ENCODE results near the gene TAF6. TPM values are rescaled to one million over a fixed set of nuclear protein-coding genes. Genes with fewer than 3 reads are reported as not detected.
"Not testable (repeated sequence)": the region's sequence is repeated elsewhere in the genome, so short reads cannot be mapped to it uniquely, and the experiment has no call there.

TAF6 gene
- total and polyA plus RNA-seq, 2 experiments from 2014 or later = 56.3 to 141 TPM

- H3K4me1 ChIP-seq (ENCODE audit: insufficient read depth) = peaks cover 15% of the 10 kb centered on the region
- peaks cover 4% of the 10 kb centered on the region; the same call in 1 of the 3 replicates for H3K9me3 Mint-ChIP-seq
- peaks cover 16% of the 10 kb centered on the region for H3K36me3 Mint-ChIP-seq (ENCODE audit: low read depth)
- DNase-seq (ENCODE audit: low spot score) = no peak
- H3K27ac Mint-ChIP-seq = no peak overlapping the region
- H3K4me1 Mint-ChIP-seq = peaks cover 21% of the 10 kb centered on the region
- no peak overlapping the region for H3K4me3 ChIP-seq
- no peaks in the 10 kb centered on the region for H3K9me2 ChIP-seq (ENCODE audit: insufficient read depth)
- no peak for ATAC-seq
- peaks cover 29% of the 10 kb centered on the region for H3K79me2 ChIP-seq (replicated peaks; ENCODE audit: insufficient read depth)
- no peaks in the 10 kb centered on the region for H3K27me3 ChIP-seq (ENCODE audit: insufficient read depth)
- H3F3A ChIP-seq (replicated peaks; ENCODE audit: low read depth) = peaks cover 9% of the 10 kb centered on the region
- no peak overlapping the region for H2AFZ ChIP-seq
- peaks cover 3% of the 10 kb centered on the region for H4K20me1 ChIP-seq (replicated peaks; ENCODE audit: insufficient read depth)
- H3K27ac ChIP-seq (ENCODE audit: low read depth) = no peak overlapping the region
- no peak overlapping the region for H3K4me2 ChIP-seq
- no peaks in the 10 kb centered on the region for H3K36me3 ChIP-seq (ENCODE audit: insufficient read depth)
- peaks cover 10% of the 10 kb centered on the region for H3K27me3 Mint-ChIP-seq (ENCODE audit: insufficient read depth, low read depth, poor library complexity)
- no peak overlapping the region for H3K4me3 Mint-ChIP-seq
- TF ChIP-seq ZNF462 (CRISPR knock-in tag; IDR thresholded peaks at IDR 0.05) (no peak), NANOG (IDR thresholded peaks at IDR 0.05; ENCODE audit: borderline replicate concordance) (no peak), CTCF (conservative IDR thresholded peaks at IDR 0.05; ENCODE audit: low read depth in 2 of 2) (no peak), ZNF114 (CRISPR knock-in tag; IDR thresholded peaks at IDR 0.05) (no peak), ETS1 (IDR thresholded peaks at IDR 0.05) (no peak), ZNF331 (CRISPR knock-in tag; IDR thresholded peaks at IDR 0.05; ENCODE audit: low read depth) (no peak), EZH2 (IDR thresholded peaks at IDR 0.05; ENCODE audit: low read depth, unreplicated experiment) (no peak), EZH2phosphoT487 (IDR thresholded peaks at IDR 0.05; ENCODE audit: unreplicated experiment) (no peak), POLR2AphosphoS5 (IDR thresholded peaks at IDR 0.05; ENCODE audit: low read depth) (no peak), STAT1 (IDR thresholded peaks at IDR 0.05; ENCODE audit: unreplicated experiment) (no peak), JUNB (IDR thresholded peaks at IDR 0.05; ENCODE audit: unreplicated experiment) (no peak), CREB1 (CRISPR knock-in tag; IDR thresholded peaks at IDR 0.05; ENCODE audit: low read depth) (no peak)
Measured at GRCh38 chr7:100147278-100147677, 28.1 kb upstream of the TAF6 start.

GRCh38 chr7:100146350-100146749 lies 27.2 kb upstream of the TAF6 start:
- not testable (repeated sequence) for H3K4me2 ChIP-seq; H3K4me3 ChIP-seq; H3K9me3 Mint-ChIP-seq; H3K4me3 Mint-ChIP-seq; DNase-seq (ENCODE audit: low spot score); H3K27me3 ChIP-seq (ENCODE audit: insufficient read depth); H3K27ac Mint-ChIP-seq; H3K27ac ChIP-seq (ENCODE audit: low read depth); H3K36me3 Mint-ChIP-seq (ENCODE audit: low read depth); H3K9me2 ChIP-seq (ENCODE audit: insufficient read depth); ATAC-seq; H2AFZ ChIP-seq; H3K27me3 Mint-ChIP-seq (ENCODE audit: insufficient read depth, low read depth, poor library complexity); H4K20me1 ChIP-seq (replicated peaks; ENCODE audit: insufficient read depth); H3F3A ChIP-seq (replicated peaks; ENCODE audit: low read depth); H3K36me3 ChIP-seq (ENCODE audit: insufficient read depth)
- Histone ChIP-seq H3K79me2 (replicated peaks; ENCODE audit: insufficient read depth) (peaks cover 24% of the 10 kb centered on the region), H3K4me1 (ENCODE audit: insufficient read depth) (peaks cover 15% of the 10 kb centered on the region)
- peaks cover 19% of the 10 kb centered on the region for H3K4me1 Mint-ChIP-seq
